RWPE2 (cell line): ENCODE measurements around the gene KMT5B.

Source experiments
- ATAC-seq: fragments of 200-7000 bp; cut with Tn5 transposase; 3 replicates; pipeline ENCODE4 v1.9.1; 2021; ENCODE audit warnings: low read depth
- DNase-seq: peaks from one replicate; pipeline ENCODE4 v3.0.0-alpha.2; 2020; ENCODE audit warnings: low spot score
- H3K27ac ChIP-seq: fragments of 450-650 bp; 2 replicates; pipeline ENCODE4 v1.5.1; 2017; ENCODE audit warnings: mild to moderate bottlenecking; ENCODE audit not compliant: poor library complexity, severe bottlenecking
- H3K27me3 ChIP-seq: fragments of 250-450 bp; sonication (Bioruptor Pico); 2 replicates; pipeline ENCODE4 v1.5.1; 2021; ENCODE audit warnings: mild to moderate bottlenecking, moderate library complexity; ENCODE audit not compliant: insufficient read depth, poor library complexity, severe bottlenecking
- H3K36me3 ChIP-seq: fragments of 250-450 bp; sonication (Bioruptor Pico); 2 replicates; pipeline ENCODE4 v1.5.1; 2020; ENCODE audit warnings: low read depth, mild to moderate bottlenecking, moderate library complexity
- H3K4me1 ChIP-seq: fragments of 250-450 bp; sonication (Bioruptor Pico); 2 replicates; pipeline ENCODE4 v1.5.1; 2021; ENCODE audit warnings: mild to moderate bottlenecking, moderate library complexity; ENCODE audit not compliant: insufficient read depth, poor library complexity, severe bottlenecking
- H3K4me3 ChIP-seq: fragments of 250-450 bp; sonication (Bioruptor Pico); 2 replicates; pipeline ENCODE4 v1.5.1; 2021; ENCODE audit warnings: mild to moderate bottlenecking, moderate library complexity; ENCODE audit not compliant: severe bottlenecking
- H3K9me3 ChIP-seq: fragments of 250-450 bp; sonication (Bioruptor Pico); 2 replicates; pipeline ENCODE4 v1.5.1; 2021; ENCODE audit warnings: mild to moderate bottlenecking, moderate library complexity; ENCODE audit not compliant: severe bottlenecking
- CTCF ChIP-seq: fragments of 450-650 bp; IDR thresholded peaks from one replicate; pipeline ENCODE4 v1.5.1; 2017; ENCODE audit warnings: mild to moderate bottlenecking, moderate library complexity; ENCODE audit not compliant: poor library complexity, severe bottlenecking

KMT5B gene

GRCh38 chr11:68117853-68118470 is 95.1 kb downstream of the KMT5B start:
- Histone ChIP-seq H3K27ac (no peak overlapping the region), H3K4me1 (no peaks in the 10 kb centered on the region), H3K27me3 (no peaks in the 10 kb centered on the region), H3K4me3 (no peak overlapping the region), H3K9me3 (no peaks in the 10 kb centered on the region), H3K36me3 (no peaks in the 10 kb centered on the region)
- no peak for DNase-seq
- TF ChIP-seq CTCF, result no peak
- no peak for ATAC-seq

GRCh38 chr11:68116974-68117373 is 96.1 kb downstream of the KMT5B start:
- Histone ChIP-seq H3K9me3 (no peaks in the 10 kb centered on the region), H3K36me3 (no peaks in the 10 kb centered on the region), H3K27ac (no peak overlapping the region), H3K4me3 (no peak overlapping the region), H3K27me3 (no peaks in the 10 kb centered on the region), H3K4me1 (no peaks in the 10 kb centered on the region)
- no peak for ATAC-seq
- TF ChIP-seq CTCF, result no peak
- DNase-seq, result no peak

- DNase-seq (no peak), ATAC-seq (no peak)
- no peaks in the 10 kb centered on the region for H3K27me3 ChIP-seq
- TF ChIP-seq CTCF, result no peak
- H3K4me1 ChIP-seq, result no peaks in the 10 kb centered on the region
- no peaks in the 10 kb centered on the region for H3K36me3 ChIP-seq
- no peak overlapping the region for H3K27ac ChIP-seq
- no peaks in the 10 kb centered on the region for H3K9me3 ChIP-seq
- H3K4me3 ChIP-seq, result no peak overlapping the region
These were observed 97.0 kb downstream of the KMT5B start for GRCh38 chr11:68116126-68116525.

- DNase-seq, result no peak
- ATAC-seq, result no peak
- no peak overlapping the region for H3K4me3 ChIP-seq
These were observed 97.8 kb downstream of the KMT5B start for GRCh38 chr11:68115285-68115684.

More at GRCh38 chr11:68115285-68115684, 97.8 kb downstream of the KMT5B start:
- Histone ChIP-seq H3K27me3 (no peaks in the 10 kb centered on the region), H3K9me3 (no peaks in the 10 kb centered on the region), H3K4me1 (no peaks in the 10 kb centered on the region), H3K27ac (no peak overlapping the region), H3K36me3 (no peaks in the 10 kb centered on the region)
- no peak for TF ChIP-seq CTCF
